Measurements from ENCODE around the gene ADD3.
"Not testable (repeated sequence)": the region's sequence is repeated elsewhere in the genome, so short reads cannot be mapped to it uniquely, and the experiment has no call there.

The ADD3 gene

DNA sequence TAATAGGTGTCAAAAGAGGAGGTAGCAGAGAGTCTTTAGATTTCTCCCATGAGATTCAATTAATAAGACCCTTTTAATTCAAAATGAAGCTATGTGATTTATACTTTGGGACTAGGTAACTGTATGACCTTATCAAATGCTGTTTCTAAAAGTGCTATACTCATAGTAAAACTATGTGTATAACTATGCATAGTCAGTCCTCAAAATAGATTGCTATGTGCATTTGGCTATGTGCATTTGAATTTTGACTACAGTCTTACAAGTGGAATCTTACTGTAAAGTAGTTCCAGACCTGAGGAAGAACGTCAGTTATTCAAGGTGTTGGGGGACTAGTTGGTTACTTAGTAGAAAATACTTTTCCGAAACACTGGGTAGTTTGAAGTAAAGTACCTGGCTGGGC is 36.9 kb downstream of the ADD3 start:
- ATAC-seq (ENCODE audit: low read depth) (no peak), DNase-seq (ENCODE audit: low spot score) (no peak)
- Histone ChIP-seq H3K9me3 (ENCODE audit: severe bottlenecking) (peaks cover 1% of the 10 kb centered on the region), H3K4me1 (ENCODE audit: insufficient read depth, poor library complexity, severe bottlenecking) (peaks cover 13% of the 10 kb centered on the region), H3K27me3 (ENCODE audit: insufficient read depth, poor library complexity, severe bottlenecking) (no peaks in the 10 kb centered on the region), H3K27ac (ENCODE audit: poor library complexity, severe bottlenecking) (no peak overlapping the region), H3K36me3 (ENCODE audit: low read depth) (no peaks in the 10 kb centered on the region), H3K4me3 (ENCODE audit: severe bottlenecking) (no peak overlapping the region)
- TF ChIP-seq, protein P1, sequence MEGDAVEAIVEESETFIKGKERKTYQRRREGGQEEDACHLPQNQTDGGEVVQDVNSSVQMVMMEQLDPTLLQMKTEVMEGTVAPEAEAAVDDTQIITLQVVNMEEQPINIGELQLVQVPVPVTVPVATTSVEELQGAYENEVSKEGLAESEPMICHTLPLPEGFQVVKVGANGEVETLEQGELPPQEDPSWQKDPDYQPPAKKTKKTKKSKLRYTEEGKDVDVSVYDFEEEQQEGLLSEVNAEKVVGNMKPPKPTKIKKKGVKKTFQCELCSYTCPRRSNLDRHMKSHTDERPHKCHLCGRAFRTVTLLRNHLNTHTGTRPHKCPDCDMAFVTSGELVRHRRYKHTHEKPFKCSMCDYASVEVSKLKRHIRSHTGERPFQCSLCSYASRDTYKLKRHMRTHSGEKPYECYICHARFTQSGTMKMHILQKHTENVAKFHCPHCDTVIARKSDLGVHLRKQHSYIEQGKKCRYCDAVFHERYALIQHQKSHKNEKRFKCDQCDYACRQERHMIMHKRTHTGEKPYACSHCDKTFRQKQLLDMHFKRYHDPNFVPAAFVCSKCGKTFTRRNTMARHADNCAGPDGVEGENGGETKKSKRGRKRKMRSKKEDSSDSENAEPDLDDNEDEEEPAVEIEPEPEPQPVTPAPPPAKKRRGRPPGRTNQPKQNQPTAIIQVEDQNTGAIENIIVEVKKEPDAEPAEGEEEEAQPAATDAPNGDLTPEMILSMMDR (IDR thresholded peaks at IDR 0.05; ENCODE audit: poor library complexity, severe bottlenecking): no peak

DNA sequence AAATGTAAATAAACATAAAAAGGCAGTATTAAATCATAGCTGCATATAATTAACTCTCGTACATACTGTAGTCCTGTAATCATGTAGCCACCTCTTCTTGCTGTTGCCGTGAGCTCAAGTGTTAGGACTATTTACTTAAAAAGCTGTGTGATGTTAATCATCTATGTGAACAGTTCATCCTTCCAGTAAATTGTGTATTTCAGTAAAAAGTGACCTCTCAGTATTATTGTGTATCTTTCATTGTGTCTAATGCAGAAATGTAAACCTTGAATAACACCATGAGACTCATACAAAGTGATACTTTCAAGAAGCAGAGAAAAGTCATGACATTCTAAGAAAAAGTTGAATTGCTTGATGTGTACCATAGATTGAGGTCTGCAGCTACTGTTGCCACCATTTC is 38.0 kb downstream of the ADD3 start:
- DNase-seq (ENCODE audit: low spot score) (no peak), ATAC-seq (ENCODE audit: low read depth) (no peak)
- Histone ChIP-seq H3K27me3 (ENCODE audit: insufficient read depth, poor library complexity, severe bottlenecking) (no peaks in the 10 kb centered on the region), H3K9me3 (ENCODE audit: severe bottlenecking) (peaks cover 1% of the 10 kb centered on the region), H3K4me1 (ENCODE audit: insufficient read depth, poor library complexity, severe bottlenecking) (peaks cover 13% of the 10 kb centered on the region), H3K36me3 (ENCODE audit: low read depth) (no peaks in the 10 kb centered on the region), H3K4me3 (ENCODE audit: severe bottlenecking) (no peak overlapping the region), H3K27ac (ENCODE audit: poor library complexity, severe bottlenecking) (no peak overlapping the region)
- TF ChIP-seq, protein P1 (IDR thresholded peaks at IDR 0.05; ENCODE audit: poor library complexity, severe bottlenecking): no peak

DNA sequence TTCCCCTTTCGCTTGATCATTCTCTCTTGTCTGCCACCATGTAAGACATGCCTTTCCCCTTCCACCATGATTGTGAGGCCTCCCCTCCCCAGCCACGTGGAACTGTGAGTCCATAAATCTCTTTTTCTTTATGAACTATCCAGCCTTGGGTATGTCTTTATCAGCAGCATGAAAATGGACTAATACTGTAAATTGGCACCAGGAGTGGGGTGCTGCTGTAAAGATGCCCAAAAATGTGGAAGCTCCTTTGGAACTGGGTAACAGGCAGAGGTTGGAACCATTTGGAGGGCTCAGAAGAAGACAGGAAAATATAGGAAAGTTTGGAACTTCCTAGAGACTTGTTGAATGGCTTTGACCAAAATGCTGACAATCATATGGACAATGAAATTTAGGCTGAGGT is 40.4 kb downstream of the ADD3 start:
- not testable (repeated sequence) for H3K36me3 ChIP-seq (ENCODE audit: low read depth); H3K9me3 ChIP-seq (ENCODE audit: severe bottlenecking)

DNA sequence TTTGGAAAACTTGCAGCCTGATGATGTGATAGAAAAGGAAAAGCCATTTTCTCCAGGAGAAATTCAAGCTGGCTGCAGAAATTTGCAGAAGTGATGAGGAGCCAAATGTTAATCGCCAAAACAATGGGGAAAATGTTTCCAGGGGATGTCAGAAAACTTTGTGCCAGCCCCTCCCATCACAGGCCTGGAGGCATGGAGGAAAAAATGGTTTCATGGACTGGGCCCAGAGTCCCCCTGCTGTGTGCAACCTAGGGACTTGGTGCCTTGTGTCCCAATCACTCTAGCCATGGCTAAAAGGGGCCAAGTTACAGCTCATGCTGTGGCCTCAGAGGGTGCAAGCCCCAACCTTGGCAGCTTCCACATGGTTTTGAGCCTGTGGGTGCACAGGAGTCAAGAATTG is 41.0 kb downstream of the ADD3 start:
- no peaks in the 10 kb centered on the region for H3K36me3 ChIP-seq (ENCODE audit: low read depth)
- DNase-seq (ENCODE audit: low spot score): no peak
- H3K4me3 ChIP-seq (ENCODE audit: severe bottlenecking): no peak overlapping the region
- no peak for ATAC-seq (ENCODE audit: low read depth)
- H3K27ac ChIP-seq (ENCODE audit: poor library complexity, severe bottlenecking): no peak overlapping the region
- H3K27me3 ChIP-seq (ENCODE audit: insufficient read depth, poor library complexity, severe bottlenecking): no peaks in the 10 kb centered on the region
- H3K9me3 ChIP-seq (ENCODE audit: severe bottlenecking): peaks cover 1% of the 10 kb centered on the region
- H3K4me1 ChIP-seq (ENCODE audit: insufficient read depth, poor library complexity, severe bottlenecking): no peaks in the 10 kb centered on the region
- TF ChIP-seq, protein P1 (IDR thresholded peaks at IDR 0.05; ENCODE audit: poor library complexity, severe bottlenecking): no peak

More for the DNA sequence above, 40.4 kb downstream of the ADD3 start:
- H3K4me3 ChIP-seq (ENCODE audit: severe bottlenecking); DNase-seq (ENCODE audit: low spot score); H3K27ac ChIP-seq (ENCODE audit: poor library complexity, severe bottlenecking); H3K4me1 ChIP-seq (ENCODE audit: insufficient read depth, poor library complexity, severe bottlenecking); ATAC-seq (ENCODE audit: low read depth); H3K27me3 ChIP-seq (ENCODE audit: insufficient read depth, poor library complexity, severe bottlenecking): not testable (repeated sequence)

DNA sequence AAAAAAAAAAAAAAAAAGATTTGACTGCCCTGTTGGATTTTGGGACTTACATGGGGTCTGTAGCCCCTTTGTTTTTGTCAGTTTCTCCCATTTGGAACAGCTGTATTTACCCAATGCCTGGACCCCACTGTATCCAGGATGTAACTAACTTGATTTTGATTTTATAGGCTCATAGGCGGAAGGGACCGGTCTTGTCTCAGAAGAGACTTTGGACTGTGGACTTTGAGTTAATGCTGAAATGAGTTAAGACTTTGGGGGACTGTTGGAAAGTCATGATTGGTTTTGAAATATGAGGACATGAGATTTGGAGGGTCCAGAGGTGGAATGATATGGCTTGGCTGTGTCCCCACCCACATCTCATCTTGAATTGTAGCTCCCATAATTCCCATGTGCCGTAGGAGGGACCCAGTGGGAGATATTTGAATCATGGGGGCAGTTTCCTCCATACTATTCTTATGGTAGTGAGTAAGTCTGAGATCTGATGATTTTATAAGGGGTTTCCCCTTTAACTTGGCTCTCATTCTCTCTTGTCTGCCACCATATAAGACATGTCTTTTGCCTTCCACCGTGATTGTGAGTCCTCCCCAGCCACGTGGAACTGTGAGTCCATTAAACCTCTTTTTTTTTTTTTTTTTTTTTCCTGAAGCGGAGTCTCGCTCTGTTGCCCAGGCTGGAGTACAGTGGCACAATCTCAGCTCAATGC is 42.3 kb downstream of the ADD3 start:
- not testable (repeated sequence) for ATAC-seq (ENCODE audit: low read depth); H3K27ac ChIP-seq (ENCODE audit: poor library complexity, severe bottlenecking); H3K4me1 ChIP-seq (ENCODE audit: insufficient read depth, poor library complexity, severe bottlenecking); H3K36me3 ChIP-seq (ENCODE audit: low read depth); H3K4me3 ChIP-seq (ENCODE audit: severe bottlenecking); H3K27me3 ChIP-seq (ENCODE audit: insufficient read depth, poor library complexity, severe bottlenecking); DNase-seq (ENCODE audit: low spot score); H3K9me3 ChIP-seq (ENCODE audit: severe bottlenecking)

DNA sequence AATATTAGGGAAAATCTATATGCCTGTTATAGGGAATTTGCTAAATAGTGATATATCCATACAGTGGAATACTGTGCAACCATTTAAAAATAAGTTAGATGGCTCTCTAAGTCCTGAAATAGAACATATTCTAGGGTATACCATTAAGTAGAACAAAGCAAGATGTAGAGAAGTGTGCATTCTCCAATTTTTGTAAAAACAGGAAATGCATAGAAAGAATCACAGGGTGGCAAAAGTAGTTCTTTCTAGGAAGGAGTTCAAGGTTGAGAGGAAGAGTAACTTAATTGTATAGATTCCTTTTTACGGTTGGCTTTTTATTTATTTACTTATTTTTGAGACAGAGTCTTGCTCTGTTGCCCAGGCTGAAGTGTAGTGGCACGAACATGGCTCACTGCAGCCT is 43.7 kb downstream of the ADD3 start:
- TF ChIP-seq, protein P1 (IDR thresholded peaks at IDR 0.05; ENCODE audit: poor library complexity, severe bottlenecking): no peak
- no peak for ATAC-seq (ENCODE audit: low read depth)

More for the DNA sequence above, 43.7 kb downstream of the ADD3 start:
- Histone ChIP-seq H3K9me3 (ENCODE audit: severe bottlenecking) (peaks cover 1% of the 10 kb centered on the region), H3K4me1 (ENCODE audit: insufficient read depth, poor library complexity, severe bottlenecking) (no peaks in the 10 kb centered on the region), H3K27ac (ENCODE audit: poor library complexity, severe bottlenecking) (no peak overlapping the region), H3K27me3 (ENCODE audit: insufficient read depth, poor library complexity, severe bottlenecking) (no peaks in the 10 kb centered on the region), H3K36me3 (ENCODE audit: low read depth) (no peaks in the 10 kb centered on the region), H3K4me3 (ENCODE audit: severe bottlenecking) (no peak overlapping the region)
- DNase-seq (ENCODE audit: low spot score): no peak

Data from RWPE2 (cell line).